Panc1 (cell line): ENCODE data around the gene NBEAL1.

Source experiments
- CTCF ChIP-seq: fragments of 450-650 bp; IDR thresholded peaks from 2 replicates; pipeline ENCODE4 v1.5.1; 2017; ENCODE audit warnings: mild to moderate bottlenecking
- POLR2AphosphoS5 ChIP-seq: IDR thresholded peaks from 2 replicates; pipeline ENCODE4 v1.6.1; 2012; ENCODE audit warnings: mild to moderate bottlenecking, low read depth, low read length, moderate library complexity

- TF ChIP-seq CTCF (no peak), POLR2AphosphoS5 (no peak)
These were observed 16.3 kb downstream of the NBEAL1 start for GRCh38 chr2:203030991-203031390.
